Fibroblast of lung (primary cell): Measurements from ENCODE around the gene SNCG.

Experiments used
- EZH2 ChIP-seq: IDR thresholded peaks from 2 replicates; pipeline ENCODE4 v1.5.1; 2012; ENCODE audit warnings: low read length, control low read depth, mild to moderate bottlenecking; ENCODE audit errors: missing control alignments
- TF ChIP-seq, protein P1 (sequence below), 2 donors: IDR thresholded peaks in 1 of 2; conservative IDR thresholded peaks in 1 of 2; 1 replicate in 1 of 2; 2 replicates in 1 of 2; pipeline ENCODE4 v1.5.1; 2011 to 2012; ENCODE audit warnings: low read length in 2 of 2, control low read depth in 1 of 2, inconsistent platforms in 1 of 2, low read depth in 1 of 2, mild to moderate bottlenecking in 1 of 2

DNA sequence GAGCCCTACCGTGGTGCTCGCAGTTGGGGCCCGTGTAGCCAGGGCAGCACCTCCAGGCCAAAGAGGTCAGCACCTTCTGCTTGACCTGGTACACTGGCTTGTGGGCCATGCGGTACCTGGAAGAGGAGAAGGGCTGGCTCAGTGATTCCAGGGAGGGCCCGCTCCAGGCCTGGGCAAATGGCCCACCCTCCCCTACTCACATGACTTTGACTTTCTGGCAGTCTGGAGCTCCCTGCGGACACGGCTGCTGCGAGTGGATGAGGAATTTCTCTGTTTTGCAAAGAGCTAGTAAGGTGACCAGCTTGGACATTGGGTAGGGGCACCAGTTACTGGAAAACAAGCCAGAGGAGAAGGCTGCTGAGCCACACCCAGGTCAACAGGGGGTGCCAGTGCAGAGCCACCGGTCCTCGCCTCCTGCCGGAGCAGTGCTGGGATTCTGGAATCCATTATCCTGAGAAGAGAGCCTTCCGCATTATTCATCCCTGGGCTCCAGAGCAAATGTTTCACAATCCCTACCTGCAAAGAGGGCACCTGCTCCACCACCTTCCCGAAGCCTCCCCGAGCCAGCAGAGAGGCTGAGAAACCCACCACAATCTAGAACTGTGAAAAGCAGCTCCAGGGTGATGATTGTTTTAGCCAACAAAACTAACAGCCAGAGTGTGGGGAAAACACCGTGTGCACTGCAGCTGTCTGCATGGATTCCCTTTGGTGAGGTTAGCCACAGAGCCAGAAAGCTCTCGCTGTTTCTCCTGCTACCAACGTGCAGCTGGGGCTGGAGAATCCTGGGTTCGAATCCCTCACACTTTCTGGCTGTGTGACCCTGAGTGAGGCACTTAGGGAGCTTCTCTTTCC is 12.8 kb upstream of the SNCG start:
- TF ChIP-seq, protein P1, sequence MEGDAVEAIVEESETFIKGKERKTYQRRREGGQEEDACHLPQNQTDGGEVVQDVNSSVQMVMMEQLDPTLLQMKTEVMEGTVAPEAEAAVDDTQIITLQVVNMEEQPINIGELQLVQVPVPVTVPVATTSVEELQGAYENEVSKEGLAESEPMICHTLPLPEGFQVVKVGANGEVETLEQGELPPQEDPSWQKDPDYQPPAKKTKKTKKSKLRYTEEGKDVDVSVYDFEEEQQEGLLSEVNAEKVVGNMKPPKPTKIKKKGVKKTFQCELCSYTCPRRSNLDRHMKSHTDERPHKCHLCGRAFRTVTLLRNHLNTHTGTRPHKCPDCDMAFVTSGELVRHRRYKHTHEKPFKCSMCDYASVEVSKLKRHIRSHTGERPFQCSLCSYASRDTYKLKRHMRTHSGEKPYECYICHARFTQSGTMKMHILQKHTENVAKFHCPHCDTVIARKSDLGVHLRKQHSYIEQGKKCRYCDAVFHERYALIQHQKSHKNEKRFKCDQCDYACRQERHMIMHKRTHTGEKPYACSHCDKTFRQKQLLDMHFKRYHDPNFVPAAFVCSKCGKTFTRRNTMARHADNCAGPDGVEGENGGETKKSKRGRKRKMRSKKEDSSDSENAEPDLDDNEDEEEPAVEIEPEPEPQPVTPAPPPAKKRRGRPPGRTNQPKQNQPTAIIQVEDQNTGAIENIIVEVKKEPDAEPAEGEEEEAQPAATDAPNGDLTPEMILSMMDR (conservative IDR thresholded peaks at IDR 0.05 in 1 of 2, IDR thresholded peaks at IDR 0.05 in 1 of 2; ENCODE audit: low read depth in 1 of 2, low read length in 2 of 2): peak in 1 of 2 donors; percentile 32
- no peak for TF ChIP-seq EZH2
